GM21786 (cell line): ENCODE measurements around the gene BANF1.
"Not testable (repeated sequence)": the region's sequence is repeated elsewhere in the genome, so short reads cannot be mapped to it uniquely, and the experiment has no call there.

Experiments
- ATAC-seq: cut with Tn5 transposase; IDR thresholded peaks from one replicate; pipeline ENCODE4 v1.9.1; 2021; ENCODE audit not compliant: unreplicated experiment

The BANF1 gene

DNA sequence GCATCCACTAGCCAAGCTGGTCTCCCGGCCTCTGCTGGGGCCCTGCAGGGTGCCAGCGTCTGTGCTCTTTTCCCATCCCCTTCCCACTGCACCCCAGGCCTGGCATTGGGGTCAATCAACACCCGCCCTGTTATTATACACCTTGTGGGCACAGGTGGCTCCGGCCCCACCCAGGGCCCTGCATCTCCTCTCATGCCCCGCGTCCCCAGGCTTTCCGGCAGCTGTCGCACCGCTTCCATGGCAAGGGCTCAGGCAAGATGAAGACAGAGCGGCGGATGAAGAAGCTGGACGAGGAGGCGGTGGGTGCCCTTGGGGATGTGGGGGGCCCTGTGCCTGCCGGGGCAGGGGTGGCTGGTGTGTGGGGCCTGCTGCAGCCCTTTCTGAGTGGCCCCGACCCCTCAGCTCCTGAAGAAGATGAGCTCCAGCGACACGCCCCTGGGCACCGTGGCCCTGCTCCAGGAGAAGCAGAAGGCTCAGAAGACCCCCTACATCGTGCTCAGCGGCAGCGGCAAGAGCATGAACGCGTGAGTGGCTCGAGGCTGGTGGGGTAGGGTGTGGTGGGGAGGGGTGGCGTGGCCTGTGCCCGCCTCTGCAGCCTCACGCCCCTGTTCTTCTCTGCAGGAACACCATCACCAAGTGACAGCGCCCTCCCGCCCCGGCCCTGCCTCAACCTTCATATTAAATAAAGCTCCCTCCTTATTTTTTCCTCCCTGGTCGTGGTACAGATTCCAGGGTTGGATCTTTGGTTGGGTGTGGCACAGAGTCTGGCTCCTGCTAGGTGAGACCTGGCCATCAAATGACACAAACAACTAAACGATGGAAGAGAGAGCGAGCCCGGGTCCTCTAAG lies 23.7 kb upstream of the BANF1 start:
- ATAC-seq, result no peak

DNA sequence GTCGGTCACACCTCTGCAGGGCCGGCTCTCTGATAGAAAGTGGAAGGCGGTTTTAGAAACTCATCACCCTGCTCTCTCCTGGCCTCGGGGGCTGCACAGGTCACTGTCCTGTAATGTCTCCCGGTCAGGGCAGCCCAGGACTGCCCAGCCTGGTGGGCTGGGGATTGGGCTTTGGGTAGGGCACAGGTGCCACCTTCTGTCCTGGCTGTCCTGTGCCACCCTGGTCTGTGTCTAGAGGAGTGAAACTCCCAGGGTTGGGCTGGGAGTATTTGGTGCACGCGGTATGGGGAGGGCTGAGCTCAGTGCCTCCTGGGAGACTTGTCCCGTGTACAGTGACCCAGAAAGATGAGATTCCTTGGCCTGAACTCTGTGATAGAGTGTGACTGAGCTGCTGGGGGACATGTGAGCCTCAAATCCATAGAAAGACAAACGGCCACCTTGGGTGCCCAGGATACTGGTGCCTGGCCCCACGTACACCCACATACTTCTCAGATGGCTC lies 23.0 kb upstream of the BANF1 start:
- no peak for ATAC-seq

GRCh38 chr11:65981101-65981740 lies 21.1 kb upstream of the BANF1 start:
- ATAC-seq, result no peak

DNA sequence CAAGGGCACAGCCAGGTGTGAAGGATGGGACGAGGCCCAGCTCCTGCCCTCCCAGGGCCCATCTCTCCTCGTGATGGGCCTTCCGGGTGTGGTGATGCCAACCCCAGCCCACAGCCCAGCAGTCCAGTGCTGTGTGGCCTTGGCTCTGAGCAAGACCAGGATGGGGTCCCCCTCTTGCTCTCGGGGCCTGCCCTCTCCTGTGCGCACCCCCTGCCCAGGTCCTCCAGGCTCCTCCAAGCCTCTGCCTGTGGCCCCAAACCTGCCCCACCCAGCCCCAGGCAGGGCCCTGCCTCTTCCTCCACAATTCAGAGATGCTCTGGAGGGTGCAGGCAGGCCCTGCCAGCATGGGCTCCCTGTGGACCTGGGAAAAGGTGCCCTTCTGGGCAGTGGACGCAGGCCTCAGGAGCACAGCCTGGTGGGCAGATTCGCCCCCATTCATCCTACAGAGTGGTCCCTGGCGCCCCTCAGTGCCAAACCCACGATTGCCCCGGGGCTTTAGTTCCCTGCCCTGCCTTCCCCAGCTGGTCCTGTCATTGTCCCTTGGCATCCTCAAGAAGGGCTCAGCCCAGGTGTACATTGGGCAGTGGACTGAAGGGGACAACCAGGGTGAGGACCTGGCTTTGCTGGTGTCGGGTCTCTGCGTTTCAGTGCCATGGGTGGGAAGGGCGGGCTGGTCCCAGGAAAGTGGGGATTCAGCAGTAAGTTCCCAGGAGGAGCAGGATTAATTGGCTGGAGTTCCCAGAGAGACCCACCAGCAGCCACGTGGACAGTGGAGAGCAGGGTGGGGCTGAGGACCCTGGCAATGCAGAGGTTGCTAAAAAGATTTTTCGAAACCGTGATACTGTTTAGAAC lies 20.1 kb upstream of the BANF1 start:
- ATAC-seq, result no peak

DNA sequence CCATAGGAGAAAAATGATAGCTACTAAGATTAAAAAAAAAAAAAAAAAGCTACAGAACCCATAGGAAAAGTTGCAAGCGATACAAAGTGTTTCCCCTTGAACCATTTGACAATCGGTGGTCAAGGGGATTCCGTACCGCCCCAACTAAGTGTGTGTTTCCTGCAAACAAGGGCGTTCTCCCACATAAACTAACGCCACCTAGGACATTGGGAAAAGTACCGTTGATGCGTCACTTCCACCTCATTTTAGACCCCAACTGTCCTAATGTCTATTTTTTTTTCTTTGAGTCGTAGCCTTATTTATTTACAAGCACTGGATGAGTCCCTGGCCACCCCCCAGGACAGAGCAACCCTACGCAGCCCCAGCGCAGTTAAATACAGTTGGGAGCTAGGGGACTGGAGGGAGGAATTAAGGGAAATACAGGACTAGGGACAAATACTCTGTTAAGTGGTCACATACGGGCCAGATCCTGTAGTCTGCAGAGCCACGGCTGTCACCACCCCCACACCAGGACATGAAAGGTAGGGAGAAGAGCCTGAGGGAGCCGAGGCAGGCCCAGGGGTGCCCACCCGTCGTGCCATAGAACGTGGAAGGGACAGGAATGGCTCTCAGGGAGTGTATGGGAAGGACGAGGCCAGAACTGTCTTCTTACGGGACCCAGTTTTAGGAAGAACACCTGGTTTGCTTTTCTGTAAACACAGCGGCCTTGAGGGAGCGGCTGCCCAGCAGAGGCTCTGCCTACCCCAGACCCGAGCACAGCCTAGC lies 19.3 kb upstream of the BANF1 start:
- no peak for ATAC-seq

- ATAC-seq, result no peak
Measured at GRCh38 chr11:65983589-65983987, 18.7 kb upstream of the BANF1 start.

DNA sequence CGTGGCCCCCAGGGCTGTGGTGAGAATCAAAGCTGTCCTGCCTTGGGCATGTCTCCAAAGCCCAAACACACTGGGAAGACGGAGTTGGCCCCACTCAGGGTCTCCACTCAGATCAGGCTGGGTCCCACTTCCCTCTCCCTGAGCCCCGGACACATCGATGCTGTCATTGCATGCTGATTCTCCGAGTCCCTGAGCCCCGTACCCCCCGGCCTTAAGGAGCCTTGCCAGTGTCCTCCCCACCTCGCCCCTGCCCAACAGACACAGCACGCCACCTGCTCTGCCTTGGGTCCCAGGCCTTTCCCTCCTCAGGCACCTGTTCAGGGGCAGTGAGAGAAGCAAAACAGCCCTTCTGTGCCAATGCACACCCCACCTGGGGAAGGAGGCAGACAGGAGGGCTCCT lies 15.0 kb upstream of the BANF1 start:
- no peak for ATAC-seq

DNA sequence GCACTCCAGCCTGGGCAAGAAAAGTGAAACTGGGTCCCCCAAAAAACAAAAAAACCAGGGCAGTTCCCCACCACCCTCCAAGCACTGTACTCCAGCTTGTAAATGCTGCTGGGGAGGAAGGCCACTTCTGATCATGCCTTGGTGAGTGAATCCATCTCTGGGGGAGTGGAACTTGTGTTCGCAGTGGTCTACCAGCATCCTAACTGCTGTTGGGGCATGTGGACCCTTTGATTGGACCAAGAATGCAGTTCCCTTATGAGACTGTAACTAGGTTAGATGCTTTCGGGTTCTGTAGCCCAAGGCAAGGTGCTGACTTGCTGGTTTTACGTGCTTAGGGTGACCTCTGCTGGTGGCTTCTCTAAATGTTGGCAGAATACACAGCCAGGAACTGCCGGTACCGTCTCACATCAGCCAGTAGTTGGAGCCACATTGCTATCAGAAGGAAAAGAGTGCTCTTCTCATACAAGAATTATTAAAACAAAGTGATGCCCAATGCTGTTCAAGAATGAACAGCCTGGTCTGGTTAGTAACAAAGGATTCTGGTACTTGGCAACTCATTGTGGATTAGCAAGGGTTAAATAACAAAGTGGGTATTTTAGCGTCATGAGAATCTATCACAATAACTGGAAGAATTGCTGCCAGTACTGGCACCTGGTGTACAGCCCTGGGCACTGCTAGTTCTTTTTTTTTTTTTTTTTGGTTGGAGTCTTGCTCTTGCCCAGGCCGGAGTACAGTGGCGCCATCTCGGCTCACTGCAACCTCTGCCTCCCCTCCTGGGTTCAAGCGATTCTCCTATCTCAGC lies 13.3 kb upstream of the BANF1 start:
- ATAC-seq, result peak; percentile 80

DNA sequence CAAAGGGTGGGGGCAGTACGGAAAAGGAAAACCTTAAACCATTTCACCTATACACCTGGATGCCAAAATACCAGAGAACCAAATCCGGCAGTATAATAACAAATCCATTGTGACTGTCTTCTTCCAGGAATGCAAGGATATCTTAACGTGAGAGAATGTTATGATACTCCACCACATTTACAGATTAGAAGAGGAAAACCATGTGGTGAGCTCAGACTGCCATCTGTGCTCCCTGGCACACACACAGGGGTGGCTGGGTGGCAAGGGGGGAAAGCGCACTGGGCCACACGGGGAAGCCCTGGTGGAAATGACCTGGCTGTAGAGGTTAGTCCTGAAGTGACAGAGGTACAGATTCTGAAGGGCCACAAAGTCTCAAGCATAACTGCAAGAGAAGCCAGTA lies 10.2 kb upstream of the BANF1 start:
- ATAC-seq, result no peak

DNA sequence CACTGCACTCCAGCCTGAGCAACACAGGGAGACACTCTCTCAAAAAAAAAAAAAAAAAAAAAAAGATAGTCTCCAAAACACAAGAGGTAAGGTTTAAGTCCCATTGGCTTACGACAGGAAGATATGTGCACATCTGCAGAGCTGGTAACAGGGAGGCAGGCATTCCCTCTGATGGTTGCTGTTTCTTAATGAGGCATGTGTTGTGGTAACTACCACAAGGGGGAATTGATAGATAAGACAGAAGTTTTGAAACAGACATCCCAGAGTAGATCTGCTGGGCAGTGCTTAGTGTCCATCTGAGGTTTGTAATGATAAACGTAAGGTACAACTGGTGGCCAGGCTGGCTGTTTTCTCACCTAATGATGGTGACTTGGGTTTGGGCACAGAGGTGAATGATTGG lies 5.0 kb upstream of the BANF1 start:
- no peak for ATAC-seq

DNA sequence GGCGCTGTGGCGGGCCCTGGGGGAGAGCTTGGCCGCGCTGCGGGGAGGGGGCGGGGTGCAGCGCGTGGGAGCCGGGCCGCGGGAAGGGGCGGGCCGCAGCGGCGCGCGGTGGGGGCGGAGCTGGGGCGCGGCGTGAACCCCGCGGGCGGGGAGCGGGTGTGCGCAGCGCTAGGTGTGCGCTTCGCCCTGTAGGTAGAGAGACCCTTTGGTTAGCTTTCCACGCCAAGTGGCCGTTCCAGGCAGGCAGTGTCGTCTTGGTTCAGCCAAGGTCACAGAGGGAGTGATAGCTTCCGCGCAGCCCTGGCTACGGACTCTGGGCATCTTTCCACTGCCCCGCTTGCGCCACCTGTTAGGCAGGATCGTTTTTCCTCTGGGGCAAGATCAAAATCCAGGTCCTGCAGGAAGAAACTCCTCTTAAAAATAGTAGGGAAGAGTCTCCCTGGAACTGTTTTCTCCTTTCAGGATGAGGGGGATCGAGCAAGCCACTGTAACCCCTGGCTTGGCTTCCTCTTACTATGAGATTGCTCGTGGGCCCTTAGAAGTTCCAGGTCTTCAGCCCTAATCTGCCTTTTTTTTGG lies 434 bp downstream of the BANF1 start:
- peak; percentile 37 for ATAC-seq

GRCh38 chr11:66003291-66003690 lies 988 bp downstream of the BANF1 start:
- ATAC-seq, result no peak

DNA sequence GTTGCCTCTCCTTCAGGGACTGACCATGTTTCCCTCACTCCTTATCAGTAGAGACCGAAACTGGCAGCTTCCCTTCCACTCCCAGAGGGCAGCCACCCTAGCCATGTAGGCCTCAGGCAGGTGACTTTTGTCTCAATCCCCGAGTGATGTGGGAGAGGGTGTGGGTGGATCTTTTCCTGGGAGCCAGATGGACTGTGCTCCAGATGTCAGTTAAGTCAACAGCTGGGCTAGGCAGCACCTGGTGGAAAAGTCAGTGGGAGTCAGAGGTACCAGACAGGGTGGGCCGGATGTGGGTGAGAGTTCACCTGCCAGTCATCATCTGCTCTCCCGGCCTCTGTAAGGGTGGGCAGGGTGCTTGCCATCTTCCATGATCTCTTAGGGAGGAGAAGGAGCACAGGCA lies 1.9 kb downstream of the BANF1 start:
- no peak for ATAC-seq

- ATAC-seq, result no peak
Measured at GRCh38 chr11:66006134-66006890, 4.0 kb downstream of the BANF1 start.

GRCh38 chr11:66006891-66007176 lies 4.5 kb downstream of the BANF1 start:
- ATAC-seq, result no peak

GRCh38 chr11:66007201-66007634 lies 4.9 kb downstream of the BANF1 start:
- ATAC-seq, result no peak

DNA sequence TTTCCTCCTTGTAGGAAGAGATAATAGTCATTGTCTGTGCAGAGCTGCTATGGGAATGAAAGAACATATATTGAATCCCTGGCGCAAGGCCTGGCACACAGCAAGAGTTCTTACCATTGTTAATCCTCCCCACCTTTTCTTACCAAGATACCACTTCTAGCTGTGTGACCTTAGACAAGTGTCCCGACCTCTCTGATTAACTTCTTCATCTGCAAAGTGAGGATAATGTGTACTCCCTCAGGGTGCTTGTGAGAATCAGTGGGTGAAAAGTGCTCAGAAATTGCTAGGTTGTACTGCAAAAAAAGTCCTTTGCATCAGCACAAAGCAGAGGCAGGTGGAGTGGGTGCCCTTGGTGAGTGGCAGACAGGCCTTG lies 5.8 kb downstream of the BANF1 start:
- ATAC-seq, result no peak

GRCh38 chr11:66008468-66009101 lies 6.3 kb downstream of the BANF1 start:
- no peak for ATAC-seq

DNA sequence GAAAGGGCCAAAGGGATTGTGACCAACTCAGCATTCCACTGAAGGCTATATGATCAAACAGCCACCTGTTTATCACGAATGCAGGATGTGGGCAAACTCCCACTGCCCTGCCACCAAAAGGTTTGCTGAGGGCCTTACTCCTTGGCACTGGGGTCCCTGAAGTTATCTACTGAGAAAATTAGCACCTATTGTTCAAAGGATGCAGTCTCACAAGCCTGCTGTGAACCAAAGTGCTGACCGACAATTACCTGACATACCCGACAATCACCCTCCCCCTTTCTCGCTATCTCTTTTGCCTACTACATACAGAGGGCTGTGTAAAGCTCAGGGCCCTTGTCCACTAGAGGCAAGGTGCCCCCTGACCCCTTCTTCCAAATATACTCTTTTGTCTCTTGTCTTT lies 7.7 kb downstream of the BANF1 start:
- ATAC-seq, result not testable (repeated sequence)
